ENCODE results near the gene EPB42. TPM values are rescaled to one million over a fixed set of nuclear protein-coding genes. Genes with fewer than 3 reads are reported as not detected.

EPB42 gene
- total RNA-seq, 1 donor from 2014 or later: 0.13 TPM

Other genes with a start within 250 kb of the EPB42 start
- 9.2 TPM for gene UBR1, start 115.0 kb downstream of the EPB42 start, total RNA-seq
- 7.8 TPM for gene TMEM62, start 87.4 kb downstream of the EPB42 start, total RNA-seq
- gene CCNDBP1, start 35.6 kb downstream of the EPB42 start, total RNA-seq: 20.0 TPM
- not detected for gene TGM5, start 45.9 kb upstream of the EPB42 start, total RNA-seq
- gene TGM7, start 81.2 kb upstream of the EPB42 start, total RNA-seq: not detected
- 3.7 TPM for gene LCMT2, start 109.6 kb upstream of the EPB42 start, total RNA-seq
- 15.7 TPM for gene ZSCAN29, start 150.0 kb upstream of the EPB42 start, total RNA-seq
- 12.2 TPM for gene TUBGCP4, start 150.1 kb upstream of the EPB42 start, total RNA-seq

Data from left lobe of liver (tissue), 1 donor.